B cell (primary cell): ENCODE measurements around the gene ARF6.

Experiments used
- CTCF ChIP-seq: fragments of 200-600 bp; IDR thresholded peaks from one replicate; pipeline ENCODE4 v1.8.0; 2022; ENCODE audit warnings: antibody characterized with exemption, mild to moderate bottlenecking
- EZH2 ChIP-seq: IDR thresholded peaks from 2 replicates; pipeline ENCODE4 v1.6.1; 2012; ENCODE audit warnings: borderline replicate concordance, low read depth, mild to moderate bottlenecking, moderate library complexity, low read length; ENCODE audit not compliant: insufficient read depth, poor library complexity, severe bottlenecking

DNA sequence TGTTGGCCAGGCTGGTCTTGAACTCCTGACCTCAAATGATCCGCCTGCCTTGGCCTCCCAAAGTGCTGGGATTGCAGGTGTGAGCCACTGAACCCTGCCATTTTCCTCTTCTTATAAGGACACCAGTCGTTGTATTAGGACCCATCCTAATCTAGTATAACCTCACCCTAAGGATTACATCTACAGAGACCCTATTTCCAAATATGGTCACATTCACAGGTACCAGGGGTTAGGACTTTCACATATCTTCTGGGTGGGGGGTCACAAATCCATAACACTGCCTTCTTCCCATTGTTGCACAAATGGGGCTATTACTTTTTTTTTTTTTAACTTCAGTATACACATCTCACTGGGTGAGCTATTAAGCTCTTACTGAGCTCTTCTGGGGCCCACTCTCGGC, 38.6 kb downstream of the ARF6 start:
- TF ChIP-seq CTCF (no peak), EZH2 (no peak)
